ENCODE measurements around the gene RBFOX1.

Gene RBFOX1

GRCh38 chr16:7344830-7345780, 12.5 kb downstream of the RBFOX1 start:
- H3K27ac ChIP-seq = no peak overlapping the region
- no peaks in the 10 kb centered on the region for H3K4me1 ChIP-seq
- H4K20me1 ChIP-seq = no peaks in the 10 kb centered on the region
- no peak overlapping the region for H3K4me3 ChIP-seq
- H3K36me3 ChIP-seq = no peaks in the 10 kb centered on the region
- TF ChIP-seq Cebpa-rat (IDR thresholded peaks at IDR 0.05) = no peak
- no peaks in the 10 kb centered on the region for H3K9me3 ChIP-seq
- H3K27me3 ChIP-seq = no peaks in the 10 kb centered on the region
- H3K9ac ChIP-seq = no peak overlapping the region
- H3K4me2 ChIP-seq = no peak overlapping the region

GRCh38 chr16:7350806-7351205, 18.2 kb downstream of the RBFOX1 start:
- Histone ChIP-seq H3K36me3 (no peaks in the 10 kb centered on the region), H3K4me1 (no peaks in the 10 kb centered on the region), H3K27ac (no peak overlapping the region), H3K4me2 (no peak overlapping the region), H3K9me3 (no peaks in the 10 kb centered on the region), H4K20me1 (no peaks in the 10 kb centered on the region), H3K9ac (no peak overlapping the region), H3K4me3 (no peak overlapping the region), H3K27me3 (no peaks in the 10 kb centered on the region)
- TF ChIP-seq Cebpa-rat (IDR thresholded peaks at IDR 0.05) = no peak

GRCh38 chr16:7351610-7352510, 19.2 kb downstream of the RBFOX1 start:
- no peaks in the 10 kb centered on the region for H3K9me3 ChIP-seq
- H3K27me3 ChIP-seq = no peaks in the 10 kb centered on the region
- H3K36me3 ChIP-seq = no peaks in the 10 kb centered on the region
- no peaks in the 10 kb centered on the region for H4K20me1 ChIP-seq
- no peak overlapping the region for H3K9ac ChIP-seq
- H3K4me3 ChIP-seq = no peak overlapping the region
- H3K4me2 ChIP-seq = no peak overlapping the region
- no peak overlapping the region for H3K27ac ChIP-seq
- no peak for TF ChIP-seq Cebpa-rat (IDR thresholded peaks at IDR 0.05)
- H3K4me1 ChIP-seq = no peaks in the 10 kb centered on the region

GRCh38 chr16:7355758-7356157, 23.1 kb downstream of the RBFOX1 start:
- TF ChIP-seq Cebpa-rat (IDR thresholded peaks at IDR 0.05) = no peak
- Histone ChIP-seq H3K9ac (no peak overlapping the region), H3K27ac (no peak overlapping the region), H3K36me3 (no peaks in the 10 kb centered on the region), H3K4me1 (no peaks in the 10 kb centered on the region), H4K20me1 (no peaks in the 10 kb centered on the region), H3K4me2 (no peak overlapping the region), H3K4me3 (no peak overlapping the region), H3K9me3 (no peaks in the 10 kb centered on the region), H3K27me3 (no peaks in the 10 kb centered on the region)

- Histone ChIP-seq H4K20me1 (no peaks in the 10 kb centered on the region), H3K4me2 (no peak overlapping the region), H3K27ac (no peak overlapping the region), H3K9me3 (no peaks in the 10 kb centered on the region), H3K4me3 (no peak overlapping the region), H3K4me1 (0 out of 2 replicates have a peak, but pooled peaks cover 5% of the 10 kb centered on the region), H3K27me3 (no peaks in the 10 kb centered on the region), H3K36me3 (no peaks in the 10 kb centered on the region), H3K9ac (no peak overlapping the region)
- TF ChIP-seq Cebpa-rat (IDR thresholded peaks at IDR 0.05) = no peak
Measured at GRCh38 chr16:7361416-7362129, 28.9 kb downstream of the RBFOX1 start.

- no peaks in the 10 kb centered on the region for H4K20me1 ChIP-seq
- TF ChIP-seq Cebpa-rat (IDR thresholded peaks at IDR 0.05) = no peak
- H3K9ac ChIP-seq = no peak overlapping the region
- H3K9me3 ChIP-seq = no peaks in the 10 kb centered on the region
- no peaks in the 10 kb centered on the region for H3K27me3 ChIP-seq
- no peak overlapping the region for H3K27ac ChIP-seq
- 0 out of 2 replicates have a peak, but pooled peaks cover 5% of the 10 kb centered on the region for H3K4me1 ChIP-seq
- no peak overlapping the region for H3K4me2 ChIP-seq
- no peak overlapping the region for H3K4me3 ChIP-seq
- H3K36me3 ChIP-seq = no peaks in the 10 kb centered on the region
Measured at GRCh38 chr16:7362231-7362630, 29.6 kb downstream of the RBFOX1 start.

- Histone ChIP-seq H3K27ac (no peak overlapping the region), H3K4me2 (no peak overlapping the region), H3K4me1 (0 out of 2 replicates have a peak, but pooled peaks cover 5% of the 10 kb centered on the region), H3K9me3 (no peaks in the 10 kb centered on the region), H3K9ac (no peak overlapping the region), H3K36me3 (no peaks in the 10 kb centered on the region), H3K4me3 (no peak overlapping the region), H4K20me1 (no peaks in the 10 kb centered on the region), H3K27me3 (no peaks in the 10 kb centered on the region)
- no peak for TF ChIP-seq Cebpa-rat (IDR thresholded peaks at IDR 0.05)
Measured at GRCh38 chr16:7363422-7364417, 31.1 kb downstream of the RBFOX1 start.

GRCh38 chr16:7366041-7366440, 33.4 kb downstream of the RBFOX1 start:
- Histone ChIP-seq H3K9me3 (no peaks in the 10 kb centered on the region), H3K4me2 (no peak overlapping the region), H3K36me3 (no peaks in the 10 kb centered on the region), H4K20me1 (no peaks in the 10 kb centered on the region), H3K27ac (no peak overlapping the region), H3K4me1 (0 out of 2 replicates have a peak, but pooled peaks cover 5% of the 10 kb centered on the region), H3K9ac (no peak overlapping the region), H3K27me3 (no peaks in the 10 kb centered on the region), H3K4me3 (no peak overlapping the region)
- TF ChIP-seq Cebpa-rat (IDR thresholded peaks at IDR 0.05) = no peak
